Measurements from ENCODE around the gene EYS. TPM values are rescaled to one million over a fixed set of nuclear protein-coding genes. Genes with fewer than 3 reads are reported as not detected.
"Not testable (repeated sequence)": the region's sequence is repeated elsewhere in the genome, so short reads cannot be mapped to it uniquely, and the experiment has no call there.

Gene EYS
- total RNA-seq, 1 donor from 2014 or later, result 0.41 TPM

DNA sequence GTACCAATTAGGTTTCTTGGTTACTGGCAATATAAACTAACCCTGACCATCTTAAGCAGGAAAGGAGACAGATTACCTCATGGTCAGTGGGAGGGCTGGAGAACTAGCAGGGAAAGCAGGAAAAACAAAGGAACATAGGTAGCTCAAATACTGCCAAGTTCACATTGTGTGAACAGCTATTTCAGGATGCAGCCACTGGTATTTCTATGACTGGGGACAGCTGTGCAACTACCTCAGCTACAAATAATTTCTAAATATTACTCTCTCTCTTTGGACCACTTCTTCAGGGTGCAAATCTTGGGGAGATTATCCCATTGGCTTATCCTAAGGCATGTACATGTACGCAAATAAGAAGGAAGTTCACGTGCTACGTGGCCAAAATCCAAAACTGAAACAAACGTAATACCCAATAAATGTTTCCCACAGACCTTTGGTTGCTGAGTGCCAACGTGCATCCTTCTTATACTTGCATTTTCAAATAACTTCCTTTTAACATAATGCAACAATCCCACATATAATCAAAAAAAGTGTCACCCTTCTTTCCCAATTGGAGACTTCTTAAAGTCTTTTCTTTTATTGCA lies 1890.5 kb downstream of the EYS start:
- no peak for DNase-seq (ENCODE audit: extremely low read depth, low read depth, low spot score)

- DNase-seq (ENCODE audit: extremely low read depth, low read depth, low spot score), result no peak
Measured at GRCh38 chr6:63814459-63814858, 1892.6 kb downstream of the EYS start.

DNA sequence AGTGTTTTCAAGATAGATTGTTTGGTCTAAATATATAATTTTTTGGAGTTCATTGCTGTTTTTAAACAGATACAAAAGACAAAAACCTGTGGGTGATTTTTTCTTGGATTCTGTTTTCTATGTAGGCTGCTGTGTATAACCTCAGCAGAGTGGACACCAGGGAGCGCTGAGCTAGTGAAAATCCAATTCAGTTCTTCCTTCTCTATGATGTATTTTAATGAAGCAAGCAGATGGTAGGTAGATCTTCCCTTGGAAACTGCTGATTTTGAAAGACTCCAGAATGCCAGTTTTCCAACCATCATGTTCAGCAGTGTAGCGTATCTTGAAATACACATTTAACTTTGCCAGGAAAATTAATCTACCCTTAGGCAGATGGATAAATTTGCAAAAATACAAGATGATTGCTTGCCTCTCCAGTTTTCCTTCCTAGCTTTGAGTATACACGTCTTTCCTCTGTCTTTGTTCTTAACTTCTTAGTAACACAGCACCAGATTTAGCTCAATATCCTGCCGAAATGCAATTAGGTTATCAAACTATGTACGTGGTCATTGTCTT lies 1893.4 kb downstream of the EYS start:
- no peak for DNase-seq (ENCODE audit: extremely low read depth, low read depth, low spot score)

DNA sequence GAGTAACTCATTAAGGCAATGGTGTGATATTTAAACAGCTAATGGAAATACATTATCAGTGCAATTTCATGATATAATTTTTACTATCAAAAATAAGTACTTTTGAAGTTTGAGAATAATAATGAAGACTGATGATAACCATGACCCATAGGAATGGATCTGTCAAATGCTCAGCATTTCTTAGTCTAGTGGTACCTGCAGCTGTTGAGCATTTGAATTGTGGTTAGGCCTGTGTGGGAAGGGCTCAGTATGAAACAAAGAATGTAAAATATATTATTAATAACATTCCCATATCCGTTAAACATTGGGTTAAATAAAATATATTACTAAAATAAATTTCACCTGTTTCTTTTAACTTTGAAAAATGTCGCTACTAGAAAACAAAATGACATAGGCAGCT lies 1898.5 kb downstream of the EYS start:
- no peak for DNase-seq (ENCODE audit: extremely low read depth, low read depth, low spot score)

DNA sequence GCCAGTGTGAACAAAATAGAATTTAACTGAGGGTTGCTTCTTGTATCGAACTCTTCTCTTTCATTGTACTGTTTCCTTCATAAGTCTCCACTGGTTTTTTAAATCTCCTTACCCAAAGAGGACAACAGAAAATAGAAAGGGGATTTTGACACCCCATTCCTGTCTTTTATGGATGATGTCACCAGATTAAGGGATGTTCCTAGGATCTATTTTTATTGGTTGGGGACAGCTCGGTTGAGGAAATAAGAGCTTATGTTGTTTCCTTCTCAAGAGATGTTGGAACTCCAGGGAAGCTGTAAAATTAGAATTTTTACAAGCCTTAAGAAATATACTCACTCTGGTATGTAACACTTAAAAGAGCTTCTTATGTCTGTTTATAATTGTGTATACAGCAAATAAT lies 1900.0 kb downstream of the EYS start:
- DNase-seq (ENCODE audit: extremely low read depth, low read depth, low spot score), result no peak

- DNase-seq (ENCODE audit: extremely low read depth, low read depth, low spot score), result no peak
Measured at GRCh38 chr6:63806573-63806913, 1900.5 kb downstream of the EYS start.

DNA sequence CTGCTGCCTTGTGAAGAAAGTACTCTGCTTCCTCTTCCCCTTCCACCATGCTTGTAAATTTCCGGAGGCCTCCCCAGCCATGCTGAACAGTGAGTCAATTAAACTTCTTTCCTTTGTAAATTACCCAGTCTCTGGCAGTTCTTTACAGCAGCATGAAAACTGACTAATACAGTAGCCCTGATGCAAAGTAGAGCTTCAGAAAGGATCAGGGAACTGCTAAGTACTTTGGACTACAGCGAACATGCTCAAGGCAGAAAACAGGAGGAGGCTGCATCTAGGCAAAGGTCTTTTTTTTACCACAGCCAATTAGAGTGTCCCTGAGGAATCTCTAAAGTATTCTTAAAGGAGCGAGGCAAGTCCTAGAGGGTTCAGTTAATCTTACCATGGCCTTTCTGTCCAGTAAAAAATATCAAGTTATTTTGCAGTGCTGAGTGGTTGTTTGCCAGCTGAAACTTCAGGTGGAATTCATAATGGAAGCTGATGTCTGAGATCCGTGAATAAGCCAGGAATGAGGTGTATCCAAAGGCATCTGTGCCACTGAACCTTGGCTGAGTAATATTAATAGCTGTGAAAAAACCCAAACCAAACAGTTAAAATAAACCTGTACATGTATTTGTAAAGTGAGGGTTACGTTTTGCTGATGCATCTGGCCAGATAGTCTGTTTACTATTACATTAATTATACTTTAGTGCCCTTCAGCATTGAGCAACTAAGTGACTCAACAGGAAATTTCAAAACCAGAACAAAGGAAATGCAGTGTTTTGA lies 1901.0 kb downstream of the EYS start:
- no peak for DNase-seq (ENCODE audit: extremely low read depth, low read depth, low spot score)

- no peak for DNase-seq (ENCODE audit: extremely low read depth, low read depth, low spot score)
Measured at GRCh38 chr6:63805345-63805744, 1901.7 kb downstream of the EYS start.

DNA sequence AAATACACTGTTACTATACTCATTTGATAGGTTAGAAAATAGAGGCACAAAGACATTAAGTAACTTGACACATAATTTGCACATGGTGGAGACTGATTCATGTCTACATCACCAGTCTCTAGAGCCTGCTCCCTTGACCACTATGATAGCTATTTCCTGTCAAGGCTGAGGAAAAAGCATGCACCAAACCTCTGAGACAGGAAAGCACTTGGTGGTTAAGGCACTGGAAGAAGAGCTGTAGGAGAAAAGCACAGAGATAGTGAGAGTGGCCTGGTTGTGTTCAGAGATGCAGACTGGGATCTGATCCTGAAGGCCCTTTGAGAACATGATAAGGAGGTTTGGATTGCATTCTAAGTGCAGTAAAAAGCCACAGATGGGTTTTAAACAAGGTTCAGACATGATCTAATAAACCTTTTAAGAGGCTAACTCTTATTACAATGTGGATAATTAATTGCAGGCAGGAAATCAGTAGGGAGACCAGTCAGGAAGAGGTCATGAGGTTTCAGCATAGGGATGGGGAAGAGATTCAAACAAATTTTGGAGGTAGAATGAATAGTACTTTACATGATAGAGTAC lies 1902.6 kb downstream of the EYS start:
- no peak for DNase-seq (ENCODE audit: extremely low read depth, low read depth, low spot score)

DNA sequence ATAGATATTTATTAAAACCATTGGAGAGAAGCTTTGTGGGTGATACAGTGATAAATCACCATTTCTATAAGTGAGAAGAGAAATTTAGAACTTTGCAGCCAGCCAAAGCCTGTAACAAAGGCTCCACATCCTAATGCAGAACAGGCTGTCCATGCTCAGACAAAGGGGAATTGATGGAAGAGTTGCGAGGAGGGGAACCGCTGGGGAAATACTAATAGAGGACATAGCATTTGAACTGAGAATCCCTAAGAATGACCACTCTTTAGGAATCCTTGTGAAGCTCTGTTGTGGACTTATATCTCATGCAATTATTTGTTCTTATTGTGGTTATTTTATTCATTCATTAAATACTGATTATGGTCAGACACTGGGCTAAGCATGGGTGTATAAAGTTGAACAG lies 1903.7 kb downstream of the EYS start:
- no peak for DNase-seq (ENCODE audit: extremely low read depth, low read depth, low spot score)

DNA sequence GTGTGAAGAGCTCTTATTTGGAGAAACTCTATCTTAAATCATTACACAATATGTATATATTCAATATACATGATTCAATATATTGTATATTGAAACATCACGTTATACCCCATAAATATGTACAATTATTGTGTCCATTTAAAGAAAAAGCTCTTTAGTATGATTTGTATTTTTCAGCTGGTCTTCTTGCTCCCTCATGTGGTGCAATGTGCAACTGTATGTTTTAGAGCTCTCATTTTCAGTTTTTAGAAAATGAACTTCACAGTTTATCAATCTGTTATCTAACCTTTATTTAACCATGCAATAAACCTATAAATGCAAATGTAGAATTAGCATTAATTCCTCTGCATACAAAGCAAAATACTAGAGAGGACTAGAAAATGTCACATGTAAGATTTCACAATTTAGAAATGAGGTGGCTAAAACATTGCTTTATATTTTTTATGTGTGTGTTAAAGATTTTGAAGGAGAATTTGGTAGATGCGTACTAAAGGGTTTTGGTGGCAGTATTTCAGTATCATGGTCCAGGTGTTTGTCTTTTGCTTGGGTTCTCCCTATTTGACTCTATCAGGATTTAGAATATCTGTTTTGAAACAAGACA lies 1904.3 kb downstream of the EYS start:
- DNase-seq (ENCODE audit: extremely low read depth, low read depth, low spot score), result no peak

- not testable (repeated sequence) for DNase-seq (ENCODE audit: extremely low read depth, low read depth, low spot score)
Measured at GRCh38 chr6:63800386-63800785, 1906.6 kb downstream of the EYS start.

- DNase-seq (ENCODE audit: extremely low read depth, low read depth, low spot score), result no peak
Measured at GRCh38 chr6:63799813-63800212, 1907.2 kb downstream of the EYS start.

DNA sequence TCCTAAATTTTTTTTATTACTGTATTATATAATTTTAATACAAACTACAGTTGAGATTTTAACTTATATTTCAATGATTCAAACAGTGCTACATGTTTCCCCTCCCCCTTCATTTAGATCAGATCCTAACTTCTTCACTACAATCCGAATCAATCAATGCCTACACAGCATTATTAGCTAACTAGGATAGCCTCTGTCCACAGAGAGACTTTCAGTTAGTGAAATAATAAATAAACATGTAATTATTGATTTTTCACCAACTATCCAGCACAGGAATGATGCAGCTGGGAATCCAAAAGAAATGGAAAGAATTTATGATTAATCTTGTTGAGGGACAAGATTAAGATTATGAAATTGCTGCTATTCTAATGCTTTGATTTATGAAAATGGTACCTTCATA lies 1907.7 kb downstream of the EYS start:
- DNase-seq (ENCODE audit: extremely low read depth, low read depth, low spot score), result no peak

DNA sequence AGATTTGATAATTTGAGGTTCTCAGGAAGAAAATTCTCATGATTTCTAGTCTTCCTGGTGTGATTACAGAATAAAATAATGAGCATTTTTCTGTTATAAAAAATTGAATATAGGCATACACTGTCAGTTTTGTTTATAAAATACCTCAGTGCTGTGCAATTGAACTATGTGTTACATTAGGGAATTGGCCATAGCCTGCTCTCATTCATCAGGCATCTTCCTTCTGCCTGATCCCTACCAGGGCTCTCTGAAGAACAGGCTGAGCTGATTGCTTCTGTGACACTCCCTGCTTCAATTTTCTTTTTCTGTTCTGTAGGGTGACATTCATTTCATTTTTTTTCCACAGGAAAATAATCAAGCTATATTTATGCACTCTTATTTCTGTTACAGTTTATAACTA lies 1908.6 kb downstream of the EYS start:
- no peak for DNase-seq (ENCODE audit: extremely low read depth, low read depth, low spot score)

- DNase-seq (ENCODE audit: extremely low read depth, low read depth, low spot score), result no peak
Measured at GRCh38 chr6:63797721-63798120, 1909.3 kb downstream of the EYS start.

DNA sequence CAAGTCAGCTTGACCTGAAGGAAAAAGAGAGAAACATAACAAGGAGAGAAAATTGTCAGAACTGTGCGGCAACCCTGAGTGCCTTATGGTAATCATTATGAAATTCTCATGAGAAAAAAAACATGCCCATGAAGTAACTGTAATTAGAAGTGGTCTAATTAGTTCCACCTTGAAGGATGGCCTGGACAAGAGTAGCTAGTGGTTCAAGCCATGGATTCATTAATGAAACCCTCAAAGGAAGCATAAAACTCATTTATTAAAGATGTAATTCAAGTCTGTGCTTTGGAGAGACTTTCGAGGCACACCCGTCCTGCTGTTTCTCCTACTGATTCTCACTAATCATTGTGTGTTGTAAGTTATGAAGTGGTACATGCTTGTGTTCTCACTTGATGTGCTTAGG lies 1911.2 kb downstream of the EYS start:
- no peak for DNase-seq (ENCODE audit: extremely low read depth, low read depth, low spot score)

GRCh38 chr6:63795006-63795405 lies 1912.0 kb downstream of the EYS start:
- DNase-seq (ENCODE audit: extremely low read depth, low read depth, low spot score), result no peak

DNA sequence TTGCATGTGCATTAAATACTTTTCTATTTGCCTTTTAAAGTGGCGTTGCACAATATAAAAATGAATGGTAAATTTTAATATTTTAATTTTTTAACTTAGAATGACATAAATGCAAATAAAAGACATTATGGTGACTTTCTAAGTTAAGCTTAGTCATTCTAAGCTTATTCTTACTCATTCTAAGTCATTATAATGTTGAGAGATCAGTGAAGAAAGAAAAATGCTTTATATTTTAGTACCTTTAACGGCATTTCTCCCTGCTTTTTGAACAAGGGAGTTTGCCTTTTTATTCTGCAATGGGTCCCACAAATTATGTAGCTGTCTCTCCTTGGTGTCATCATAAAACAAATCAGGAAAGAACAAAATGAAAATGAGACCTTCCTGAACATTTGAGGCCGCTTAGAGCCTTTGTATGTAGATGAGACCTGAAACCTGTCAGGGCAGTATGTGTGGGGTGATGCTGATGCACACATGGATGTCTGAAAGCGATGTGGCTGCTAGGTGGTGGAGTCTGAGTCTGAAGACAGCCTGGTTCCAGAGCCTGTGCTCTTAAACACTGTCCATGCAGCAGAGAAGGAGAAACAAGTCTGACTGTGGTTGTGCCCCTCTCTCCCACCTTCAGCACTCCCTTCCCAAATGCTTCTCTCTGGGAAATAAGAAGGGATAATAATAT lies 1913.4 kb downstream of the EYS start:
- DNase-seq (ENCODE audit: extremely low read depth, low read depth, low spot score), result no peak

- DNase-seq (ENCODE audit: extremely low read depth, low read depth, low spot score), result no peak
Measured at GRCh38 chr6:63792736-63793464, 1914.1 kb downstream of the EYS start.

GRCh38 chr6:63790334-63790733 lies 1916.7 kb downstream of the EYS start:
- DNase-seq (ENCODE audit: extremely low read depth, low read depth, low spot score), result no peak

Measured in glomerular endothelial cell (primary cell).